Fibroblast of skin of left biceps (primary cell): ENCODE measurements around the gene GALNTL6.

Experiments used
- DNase-seq, 2 experiments: peaks; one replicate each; pipeline ENCODE4 v3.0.0-alpha.2; 2013; ENCODE audit warnings: low read depth in 2 of 2

The GALNTL6 gene

DNA sequence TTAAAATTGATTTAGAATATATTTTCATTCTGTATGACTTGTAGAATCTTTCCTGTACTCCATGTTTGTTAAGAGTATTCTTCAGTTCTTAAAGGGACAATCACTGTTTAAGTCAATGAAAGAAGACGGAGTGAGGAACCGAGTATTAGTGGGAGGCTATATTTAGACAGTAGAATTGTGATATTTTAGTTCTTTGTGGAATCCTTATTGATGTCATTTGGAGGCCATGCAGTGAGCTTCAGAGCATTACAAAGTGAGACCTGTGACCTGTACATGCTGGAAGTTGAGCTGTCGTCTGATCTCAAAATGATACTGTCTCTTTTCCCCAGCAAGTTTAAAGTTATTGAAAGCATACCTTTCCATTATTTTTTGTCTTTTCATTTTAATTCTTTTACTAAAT, 394.7 kb downstream of the GALNTL6 start:
- DNase-seq: no peak

DNA sequence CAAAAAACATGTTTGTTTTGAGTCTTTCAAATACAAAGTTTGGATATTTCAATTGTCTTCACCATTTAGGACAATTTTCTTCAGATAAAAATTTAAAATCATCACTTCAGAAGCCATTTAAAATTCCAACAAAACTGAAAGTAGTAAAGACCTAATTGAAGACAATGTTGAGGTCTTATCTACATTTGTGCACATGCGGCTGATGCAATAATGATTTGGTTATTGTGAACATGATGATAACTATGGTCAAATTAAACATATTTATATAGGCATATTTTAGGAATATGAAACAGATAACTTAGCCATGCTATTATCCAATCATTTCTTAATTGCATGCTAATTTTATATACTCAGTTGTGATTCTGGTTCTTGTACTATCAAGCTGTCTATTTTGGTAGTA, 407.5 kb downstream of the GALNTL6 start:
- no peak for DNase-seq

GRCh38 chr4:172225457-172225856, 412.3 kb downstream of the GALNTL6 start:
- DNase-seq: no peak

GRCh38 chr4:172232966-172233365, 419.8 kb downstream of the GALNTL6 start:
- DNase-seq: no peak

GRCh38 chr4:172243551-172243950, 430.3 kb downstream of the GALNTL6 start:
- no peak for DNase-seq

- DNase-seq: no peak
Observed at GRCh38 chr4:172245516-172245915, 432.3 kb downstream of the GALNTL6 start.

GRCh38 chr4:172253409-172253808, 440.2 kb downstream of the GALNTL6 start:
- DNase-seq: no peak

DNA sequence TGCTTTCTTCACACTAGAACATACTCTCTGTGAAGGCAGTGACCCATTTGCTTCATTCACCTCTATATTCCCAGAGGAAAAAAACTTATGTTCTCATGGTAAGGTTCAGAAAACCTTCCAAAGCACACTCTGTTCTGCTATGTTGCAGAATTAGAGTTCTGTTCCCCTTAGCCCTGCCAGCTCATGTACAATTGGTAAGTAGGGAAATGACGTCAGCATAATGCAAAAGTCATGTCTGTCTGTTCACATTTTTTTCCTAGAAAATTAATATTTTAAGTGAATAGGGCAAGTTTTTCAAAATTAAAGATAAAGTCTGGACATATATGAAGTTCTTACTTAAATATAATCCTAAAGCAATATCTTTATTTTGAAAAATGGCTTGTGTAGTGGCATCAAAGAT, 443.6 kb downstream of the GALNTL6 start:
- no peak for DNase-seq

DNA sequence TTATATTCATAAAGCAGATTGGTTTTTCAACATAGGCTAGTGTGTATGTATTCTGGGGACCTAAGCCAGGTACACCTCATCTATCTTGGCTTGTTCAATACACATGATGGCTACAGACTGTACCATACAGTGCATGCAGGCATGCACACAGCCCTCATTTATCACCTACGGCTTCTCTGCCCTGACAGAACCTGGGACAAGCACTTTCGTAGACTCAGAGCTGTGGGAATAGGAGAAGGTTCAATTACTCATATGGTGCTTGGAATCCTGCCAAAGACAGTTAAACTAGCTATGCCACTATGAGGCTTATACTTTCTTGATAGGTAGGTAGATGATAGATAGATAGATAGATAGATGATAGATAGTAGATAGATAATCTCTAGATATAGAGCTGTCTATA, 457.2 kb downstream of the GALNTL6 start:
- DNase-seq: no peak

DNA sequence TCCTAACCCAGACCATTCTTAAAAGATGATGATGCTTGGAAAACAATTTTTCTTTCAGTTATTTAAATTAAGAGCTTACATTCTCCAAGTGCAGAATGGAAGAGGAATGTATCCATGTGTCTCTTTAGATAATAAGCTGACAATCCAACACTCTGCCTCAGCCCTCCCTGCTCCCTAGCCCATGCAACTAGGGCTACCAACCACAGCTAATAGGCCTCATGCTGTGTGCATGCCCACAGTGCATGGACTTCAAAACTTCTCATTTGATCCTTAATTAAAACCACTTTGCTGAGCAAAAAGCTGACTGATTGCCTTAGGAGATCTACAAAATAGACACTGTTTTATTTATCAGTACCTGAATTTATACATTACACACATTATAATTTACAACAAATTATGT, 473.9 kb downstream of the GALNTL6 start:
- no peak for DNase-seq

GRCh38 chr4:172305698-172306097, 492.5 kb downstream of the GALNTL6 start:
- no peak for DNase-seq

DNA sequence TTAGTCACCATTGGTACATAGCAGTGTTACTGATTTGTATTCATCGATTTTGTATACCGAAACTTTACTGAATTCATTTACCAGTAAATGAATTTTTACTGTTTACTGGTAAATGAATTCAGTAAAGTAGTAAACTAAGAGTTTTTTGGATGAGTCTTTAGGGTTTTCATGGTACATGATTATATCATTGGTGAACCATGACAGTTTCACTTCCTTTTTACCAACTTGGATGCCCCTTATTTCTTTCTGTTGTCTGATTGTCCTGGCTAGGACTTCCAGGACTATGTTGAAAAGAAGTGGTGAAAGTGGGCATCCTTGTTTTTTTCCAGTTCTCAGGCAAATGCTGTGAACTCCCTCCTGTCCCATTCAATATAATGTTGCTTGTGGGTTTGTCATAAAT, 494.9 kb downstream of the GALNTL6 start:
- DNase-seq: no peak

DNA sequence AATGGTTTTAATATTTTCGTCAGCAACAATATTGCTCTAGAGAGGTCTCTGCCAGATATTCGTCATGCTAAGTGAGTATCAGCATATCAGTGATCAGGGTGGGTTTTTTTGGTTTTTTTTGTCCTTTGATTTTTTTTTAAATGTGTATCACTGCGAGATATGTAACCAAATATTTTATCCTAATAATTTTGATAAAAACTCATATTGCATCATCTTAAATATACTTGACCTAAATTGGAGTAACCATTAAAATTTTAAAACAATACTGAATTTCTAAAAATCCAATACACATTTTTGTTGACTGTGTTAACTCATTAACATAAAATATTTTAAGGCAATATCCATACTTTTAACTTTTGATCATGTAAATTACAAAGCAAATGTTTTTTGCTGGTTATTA, 498.5 kb downstream of the GALNTL6 start:
- DNase-seq: no peak

DNA sequence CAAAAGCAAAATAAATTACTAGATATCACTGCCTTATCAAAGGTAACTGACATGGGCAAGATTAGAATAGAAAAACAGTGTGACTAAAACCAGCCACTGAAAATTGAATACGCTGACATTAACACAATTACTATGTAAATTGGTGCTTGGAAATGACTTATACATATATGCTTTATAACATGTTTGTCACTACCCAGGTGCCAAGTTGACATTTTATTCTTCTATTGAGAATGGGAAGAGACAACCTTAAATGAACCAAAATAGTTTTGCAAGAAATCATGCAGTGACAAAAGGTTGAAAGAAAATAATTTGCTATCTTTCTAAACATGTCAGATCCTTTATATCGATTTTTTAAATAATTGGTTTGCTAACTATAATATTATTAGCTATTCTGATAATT, 510.1 kb downstream of the GALNTL6 start:
- DNase-seq: no peak

- no peak for DNase-seq
Observed at GRCh38 chr4:172344308-172344938, 531.2 kb downstream of the GALNTL6 start.

DNA sequence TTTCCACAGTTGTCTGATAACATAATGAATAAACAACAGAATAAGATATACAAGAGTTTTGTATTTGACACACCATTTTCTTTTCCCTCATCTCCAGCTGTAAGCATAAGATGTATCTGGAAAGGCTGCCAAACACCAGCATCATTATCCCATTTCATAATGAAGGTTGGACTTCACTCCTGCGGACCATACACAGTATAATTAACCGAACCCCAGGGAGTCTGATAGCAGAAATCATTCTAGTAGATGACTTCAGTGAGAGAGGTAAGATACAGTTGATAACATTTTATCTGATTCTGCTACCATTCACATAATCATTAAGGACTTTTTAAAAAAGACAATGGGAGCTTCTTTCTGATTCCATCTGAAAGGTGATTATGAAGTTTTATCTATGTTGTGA, 535.2 kb downstream of the GALNTL6 start:
- no peak for DNase-seq

GRCh38 chr4:172352356-172352755, 539.2 kb downstream of the GALNTL6 start:
- no peak for DNase-seq

DNA sequence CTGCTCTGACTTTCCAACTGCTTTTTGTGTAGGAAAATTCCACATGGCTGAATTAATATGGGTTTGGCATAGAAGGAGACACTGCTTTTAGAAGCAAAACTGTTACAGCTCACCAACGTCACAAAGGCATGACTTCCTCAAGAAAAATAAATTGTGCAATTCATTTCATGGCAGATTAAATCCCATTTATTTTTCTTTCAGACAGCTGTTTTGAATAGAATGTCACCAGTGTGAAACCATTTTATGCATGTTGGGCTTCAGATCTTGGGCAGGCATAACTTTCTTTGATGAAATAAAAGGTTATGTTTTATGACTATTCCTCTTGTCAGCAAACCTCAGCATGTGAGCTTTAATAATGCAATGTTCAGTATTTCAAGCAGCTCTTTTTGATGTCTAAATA, 542.8 kb downstream of the GALNTL6 start:
- peak; percentile 9 to 13 for DNase-seq

GRCh38 chr4:172357006-172357540, 543.9 kb downstream of the GALNTL6 start:
- no peak for DNase-seq

- no peak for DNase-seq
Observed at GRCh38 chr4:172362569-172362968, 549.4 kb downstream of the GALNTL6 start.

DNA sequence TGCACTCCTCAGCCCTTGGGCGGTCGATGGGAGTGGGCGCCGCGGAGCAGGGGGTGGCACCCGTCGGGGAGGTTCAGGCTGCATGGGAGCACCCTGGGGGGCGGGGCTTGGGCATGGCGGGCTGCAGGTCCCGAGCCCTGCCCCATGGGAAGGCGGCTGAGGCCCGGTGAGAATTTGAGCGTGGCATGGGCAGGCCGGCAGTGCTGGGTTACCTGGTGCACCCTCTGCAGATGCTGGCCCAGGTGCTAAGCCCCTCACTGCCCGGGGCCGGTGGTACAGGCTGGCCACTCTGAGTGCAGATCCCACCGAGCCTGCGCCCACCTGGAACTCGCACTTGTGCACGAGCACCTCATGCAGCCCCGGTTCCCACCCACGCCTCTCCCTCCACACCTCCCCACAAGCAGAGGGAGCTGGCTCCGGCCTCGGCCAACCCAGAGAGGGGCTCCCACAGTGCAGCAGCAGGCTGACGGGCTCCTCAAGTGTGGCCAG, 556.3 kb downstream of the GALNTL6 start:
- no peak for DNase-seq

GRCh38 chr4:172377486-172378140, 564.4 kb downstream of the GALNTL6 start:
- DNase-seq: no peak

GRCh38 chr4:172379834-172380233, 566.6 kb downstream of the GALNTL6 start:
- DNase-seq: no peak
